GM19099 (cell line): ENCODE results near the gene ASB1.

Experiments used
- POLR2A ChIP-seq: IDR thresholded peaks from 3 replicates; pipeline ENCODE4 v1.6.1; 2011; ENCODE audit warnings: low read depth; ENCODE audit not compliant: insufficient read length; ENCODE audit errors: extremely low read depth

ASB1 gene

GRCh38 chr2:238461491-238461890 is 34.8 kb downstream of the ASB1 start:
- no peak for TF ChIP-seq POLR2A

GRCh38 chr2:238461916-238462315 is 35.2 kb downstream of the ASB1 start:
- TF ChIP-seq POLR2A, result no peak

GRCh38 chr2:238462782-238463396 is 36.2 kb downstream of the ASB1 start:
- TF ChIP-seq POLR2A, result no peak

GRCh38 chr2:238464389-238464788 is 37.7 kb downstream of the ASB1 start:
- TF ChIP-seq POLR2A, result no peak

- TF ChIP-seq POLR2A, result no peak
These were observed 38.9 kb downstream of the ASB1 start for GRCh38 chr2:238465487-238466242.

GRCh38 chr2:238466243-238466756 is 39.6 kb downstream of the ASB1 start:
- no peak for TF ChIP-seq POLR2A

- no peak for TF ChIP-seq POLR2A
These were observed 40.3 kb downstream of the ASB1 start for GRCh38 chr2:238467062-238467461.

- no peak for TF ChIP-seq POLR2A
These were observed 41.1 kb downstream of the ASB1 start for GRCh38 chr2:238467792-238468191.

GRCh38 chr2:238469155-238469554 is 42.4 kb downstream of the ASB1 start:
- no peak for TF ChIP-seq POLR2A

- TF ChIP-seq POLR2A, result no peak
These were observed 46.3 kb downstream of the ASB1 start for GRCh38 chr2:238473014-238473413.

- TF ChIP-seq POLR2A, result no peak
These were observed 46.8 kb downstream of the ASB1 start for GRCh38 chr2:238473523-238473922.

- TF ChIP-seq POLR2A, result no peak
These were observed 48.3 kb downstream of the ASB1 start for GRCh38 chr2:238475034-238475433.

GRCh38 chr2:238475566-238475965 is 48.8 kb downstream of the ASB1 start:
- no peak for TF ChIP-seq POLR2A

GRCh38 chr2:238476258-238476657 is 49.5 kb downstream of the ASB1 start:
- TF ChIP-seq POLR2A, result no peak

- no peak for TF ChIP-seq POLR2A
These were observed 51.5 kb downstream of the ASB1 start for GRCh38 chr2:238478216-238478615.

- no peak for TF ChIP-seq POLR2A
These were observed 53.1 kb downstream of the ASB1 start for GRCh38 chr2:238479847-238480246.
